ENCODE data around the gene IDUA.
A peak's percentile ranks its signal among the peaks of the same experiment; 100 is the strongest.
"Not testable (repeated sequence)": the region's sequence is repeated elsewhere in the genome, so short reads cannot be mapped to it uniquely, and the experiment has no call there.

The IDUA gene

DNA sequence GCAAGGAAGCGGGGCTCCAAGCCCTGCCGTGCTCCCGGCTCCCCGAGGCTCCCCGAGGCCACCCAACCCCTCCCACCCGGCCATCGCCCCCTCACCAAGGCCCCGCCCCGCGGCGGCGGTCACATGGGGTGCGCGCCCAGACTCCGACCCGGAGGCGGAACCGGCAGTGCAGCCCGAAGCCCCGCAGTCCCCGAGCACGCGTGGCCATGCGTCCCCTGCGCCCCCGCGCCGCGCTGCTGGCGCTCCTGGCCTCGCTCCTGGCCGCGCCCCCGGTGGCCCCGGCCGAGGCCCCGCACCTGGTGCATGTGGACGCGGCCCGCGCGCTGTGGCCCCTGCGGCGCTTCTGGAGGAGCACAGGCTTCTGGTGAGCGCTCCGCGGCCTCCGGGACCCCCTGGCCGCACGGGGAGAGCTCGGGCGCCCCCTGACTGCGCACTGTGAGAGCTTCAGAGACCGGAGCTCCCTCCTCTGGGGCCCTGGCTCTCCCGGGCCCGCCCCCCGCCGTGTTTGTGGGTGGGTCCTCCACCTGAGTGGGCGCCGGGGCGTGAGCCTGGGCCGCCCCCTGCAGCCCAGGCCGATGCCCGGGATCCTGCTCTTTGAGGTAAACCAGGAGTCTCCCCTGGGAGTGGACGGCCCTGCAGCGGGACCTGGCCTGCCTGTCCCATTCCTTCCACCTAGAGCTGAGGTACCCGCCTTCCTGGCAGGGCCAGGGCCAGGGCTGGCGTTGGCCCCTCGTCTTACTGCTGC lies at the start of gene IDUA:
Gene IDUA (plus strand): TSS at position 166 of the 745 bp plus-strand sequence. CDS start 41 bp downstream, at position 207.
- DNase-seq (ENCODE audit: low read depth in 2 of 2): peak; percentile 75 to 77

- not testable (repeated sequence) for DNase-seq (ENCODE audit: low read depth in 2 of 2)
These were observed 47.3 kb upstream of the IDUA start for GRCh38 chr4:939508-939907.

- DNase-seq (ENCODE audit: low read depth in 2 of 2): no peak
These were observed 41.4 kb upstream of the IDUA start for GRCh38 chr4:945274-946102.

DNA sequence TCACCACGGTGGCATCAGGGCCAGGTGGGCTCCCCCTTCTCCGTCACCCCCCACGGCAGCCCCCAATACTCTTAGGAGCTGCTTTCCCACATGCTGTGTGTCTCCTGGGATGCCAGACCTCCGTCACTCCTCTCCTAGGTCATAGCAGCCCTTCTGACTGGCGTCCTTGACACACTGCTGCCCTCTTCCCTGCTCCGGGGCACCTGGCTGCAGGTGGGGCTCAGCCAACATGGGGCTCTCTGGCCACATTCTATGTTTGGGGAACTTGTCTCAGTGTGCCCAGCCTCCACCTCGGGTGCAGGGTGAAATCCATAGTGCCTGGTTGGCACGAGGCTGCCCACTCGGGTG lies 40.8 kb upstream of the IDUA start:
- DNase-seq (ENCODE audit: low read depth in 2 of 2): no peak

DNA sequence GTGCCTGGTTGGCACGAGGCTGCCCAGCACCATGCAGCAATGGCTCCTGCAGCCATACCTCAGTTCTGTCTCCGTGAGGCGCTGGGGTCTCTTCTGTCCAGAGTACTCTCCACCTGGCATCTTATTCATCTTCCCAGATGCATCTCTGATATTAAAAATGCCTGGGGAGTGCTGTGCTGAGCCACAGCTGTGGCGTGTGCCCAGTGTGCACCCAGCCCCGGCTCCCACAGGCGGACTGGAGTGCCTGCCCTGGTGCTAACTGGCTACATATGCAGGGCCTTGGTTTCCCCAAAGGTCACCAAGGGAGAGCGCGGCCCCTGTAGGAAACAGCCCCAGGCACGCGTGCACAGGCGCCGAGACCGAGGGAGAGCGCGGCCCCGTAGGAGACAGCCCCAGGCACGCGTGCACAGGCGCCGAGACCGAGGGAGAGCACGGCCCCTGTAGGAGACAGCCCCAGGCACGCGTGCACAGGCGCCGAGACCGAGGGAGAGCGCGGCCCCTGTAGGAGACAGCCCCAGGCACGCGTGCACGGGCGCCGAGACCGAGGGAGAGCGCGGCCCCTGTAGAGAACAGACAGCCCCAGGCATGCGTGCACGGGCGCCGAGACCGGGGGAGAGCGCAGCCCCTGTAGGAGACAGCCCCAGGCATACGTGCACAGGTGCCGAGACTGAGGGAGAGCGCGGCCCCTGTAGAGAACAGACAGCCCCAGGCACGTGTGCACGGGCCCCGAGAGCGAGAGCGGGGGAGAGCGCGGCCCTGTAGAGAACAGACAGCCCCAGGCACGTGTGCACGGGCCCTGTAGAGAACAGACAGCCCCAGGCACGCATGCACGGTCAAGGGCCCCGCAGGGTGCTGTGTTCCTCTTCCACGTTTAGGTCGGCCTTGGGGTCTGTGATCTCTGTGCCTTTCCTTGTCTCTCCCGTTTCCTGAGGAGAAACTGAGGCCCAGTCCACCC lies 40.0 kb upstream of the IDUA start:
- no peak for DNase-seq (ENCODE audit: low read depth in 2 of 2)

- no peak for DNase-seq (ENCODE audit: low read depth in 2 of 2)
These were observed 39.3 kb upstream of the IDUA start for GRCh38 chr4:947491-947971.

DNA sequence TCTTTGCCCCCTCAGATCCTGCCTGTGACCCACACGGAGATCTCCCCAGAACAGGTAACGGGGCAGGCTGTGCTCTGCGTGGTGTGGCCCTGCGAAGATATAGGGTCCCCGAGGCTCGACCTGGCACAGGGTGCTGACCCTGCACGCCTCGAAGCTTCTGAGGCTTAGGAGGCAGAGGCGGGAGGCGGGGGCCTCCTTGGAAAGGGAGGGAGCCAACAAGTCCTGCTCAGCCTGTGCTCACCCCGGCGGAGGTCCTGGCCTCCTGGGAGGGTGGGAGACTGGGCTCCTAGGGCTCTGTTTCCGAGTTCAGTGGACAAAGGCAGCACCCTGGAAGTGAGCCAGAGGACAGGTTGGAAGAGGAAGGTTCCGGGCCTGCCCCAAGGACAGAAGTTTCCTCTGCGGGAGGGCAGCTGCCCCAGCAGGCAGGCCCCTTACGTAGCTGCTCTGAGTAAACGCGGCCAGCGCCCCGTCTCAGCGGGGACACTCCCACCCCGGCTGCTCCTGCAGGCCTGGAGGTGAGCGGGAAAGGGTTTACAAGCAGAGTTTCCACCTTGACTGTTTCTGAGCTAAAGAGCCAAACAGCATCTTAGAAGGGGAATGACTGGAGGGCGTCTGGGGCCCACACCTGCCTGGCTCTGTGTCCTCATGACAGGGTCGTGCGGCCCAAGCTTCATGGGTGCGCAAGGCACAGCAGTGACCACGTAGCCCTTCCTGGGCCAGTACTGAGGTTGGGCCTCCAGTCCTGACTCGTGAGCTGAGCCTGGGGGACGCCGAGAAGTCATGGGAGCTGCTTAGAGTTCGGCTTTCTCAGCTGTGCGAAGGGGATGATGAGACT lies 38.5 kb upstream of the IDUA start:
- DNase-seq (ENCODE audit: low read depth in 2 of 2): no peak

DNA sequence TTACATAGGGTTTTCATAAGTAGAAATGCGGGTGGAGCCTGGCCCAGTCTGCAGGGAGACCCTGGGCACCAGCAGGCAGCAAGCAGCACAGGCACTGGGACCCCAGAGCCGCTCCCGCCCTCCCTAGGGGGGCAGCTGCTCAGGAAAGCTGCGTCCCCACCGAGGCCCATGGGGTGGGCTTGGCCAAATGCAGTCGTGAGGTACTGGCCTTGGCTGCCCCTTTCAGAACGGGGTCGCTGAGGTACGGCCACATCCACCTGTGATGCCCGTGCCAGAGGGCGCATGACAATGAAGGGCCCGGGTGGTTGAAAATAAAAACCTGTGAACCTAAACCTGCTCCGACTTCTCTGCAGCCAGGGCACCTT lies 37.9 kb upstream of the IDUA start:
- no peak for DNase-seq (ENCODE audit: low read depth in 2 of 2)

DNA sequence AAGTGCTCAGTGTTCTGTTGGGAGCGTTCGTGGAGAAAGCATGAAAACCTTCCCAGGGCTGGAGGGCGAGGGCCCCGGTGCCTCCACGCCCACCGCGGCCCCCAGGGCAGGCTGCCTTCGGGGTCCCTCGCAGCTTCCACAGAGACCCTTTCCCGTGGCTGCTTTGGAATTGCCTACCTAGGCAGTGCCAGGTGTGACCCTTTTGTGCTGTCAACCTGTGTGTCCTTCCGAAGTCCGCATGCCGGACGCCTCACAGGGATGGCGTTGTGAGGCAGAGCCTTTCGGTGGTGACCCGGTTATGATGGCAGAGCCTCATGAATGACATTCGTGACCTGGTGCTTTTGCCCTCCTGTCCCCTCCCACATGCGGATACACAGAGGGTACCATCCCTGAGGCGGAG lies 37.2 kb upstream of the IDUA start:
- DNase-seq (ENCODE audit: low read depth in 2 of 2): no peak

DNA sequence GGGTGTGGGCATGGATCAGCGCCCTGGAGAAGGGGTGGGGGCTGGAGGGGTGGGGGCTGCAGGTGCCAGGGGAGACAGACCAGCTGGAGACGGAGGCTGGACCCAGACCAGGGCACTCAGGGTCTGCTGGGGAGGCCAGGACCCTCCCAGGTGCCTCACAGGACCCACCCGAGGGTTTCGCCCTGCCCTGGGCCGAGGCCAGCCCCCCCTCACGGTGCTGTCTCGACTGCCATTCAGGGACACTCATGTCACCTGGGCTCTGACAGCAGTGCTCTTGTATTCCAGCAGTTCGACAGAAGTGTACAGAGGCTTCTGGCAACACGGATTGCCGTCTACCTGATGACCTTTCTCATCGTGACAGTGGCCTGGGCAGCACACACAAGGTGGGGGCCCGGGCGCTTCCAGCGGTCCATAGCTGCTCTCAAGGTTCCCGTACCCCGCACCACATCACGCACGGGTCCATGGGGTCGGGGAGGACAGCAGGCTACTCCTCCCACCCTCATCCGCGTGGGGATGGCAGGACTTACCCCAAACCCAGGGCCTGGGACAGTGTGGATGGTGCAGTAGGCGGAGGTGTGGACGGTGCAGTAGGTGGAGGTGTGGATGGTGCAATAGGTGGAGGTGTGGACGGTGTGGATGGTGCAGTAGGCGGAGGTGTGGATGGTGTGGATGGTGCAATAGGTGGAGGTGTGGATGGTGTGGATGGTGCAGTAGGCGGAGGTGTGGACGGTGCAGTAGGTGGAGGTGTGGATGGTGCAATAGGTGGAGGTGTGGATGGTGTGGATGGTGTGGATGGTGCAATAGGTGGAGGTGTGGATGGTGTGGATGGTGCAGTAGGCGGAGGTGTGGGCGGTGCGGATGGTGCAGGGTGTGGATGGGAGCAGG lies 36.5 kb upstream of the IDUA start:
- no peak for DNase-seq (ENCODE audit: low read depth in 2 of 2)

GRCh38 chr4:951186-951585 lies 35.7 kb upstream of the IDUA start:
- DNase-seq (ENCODE audit: low read depth in 2 of 2): no peak

DNA sequence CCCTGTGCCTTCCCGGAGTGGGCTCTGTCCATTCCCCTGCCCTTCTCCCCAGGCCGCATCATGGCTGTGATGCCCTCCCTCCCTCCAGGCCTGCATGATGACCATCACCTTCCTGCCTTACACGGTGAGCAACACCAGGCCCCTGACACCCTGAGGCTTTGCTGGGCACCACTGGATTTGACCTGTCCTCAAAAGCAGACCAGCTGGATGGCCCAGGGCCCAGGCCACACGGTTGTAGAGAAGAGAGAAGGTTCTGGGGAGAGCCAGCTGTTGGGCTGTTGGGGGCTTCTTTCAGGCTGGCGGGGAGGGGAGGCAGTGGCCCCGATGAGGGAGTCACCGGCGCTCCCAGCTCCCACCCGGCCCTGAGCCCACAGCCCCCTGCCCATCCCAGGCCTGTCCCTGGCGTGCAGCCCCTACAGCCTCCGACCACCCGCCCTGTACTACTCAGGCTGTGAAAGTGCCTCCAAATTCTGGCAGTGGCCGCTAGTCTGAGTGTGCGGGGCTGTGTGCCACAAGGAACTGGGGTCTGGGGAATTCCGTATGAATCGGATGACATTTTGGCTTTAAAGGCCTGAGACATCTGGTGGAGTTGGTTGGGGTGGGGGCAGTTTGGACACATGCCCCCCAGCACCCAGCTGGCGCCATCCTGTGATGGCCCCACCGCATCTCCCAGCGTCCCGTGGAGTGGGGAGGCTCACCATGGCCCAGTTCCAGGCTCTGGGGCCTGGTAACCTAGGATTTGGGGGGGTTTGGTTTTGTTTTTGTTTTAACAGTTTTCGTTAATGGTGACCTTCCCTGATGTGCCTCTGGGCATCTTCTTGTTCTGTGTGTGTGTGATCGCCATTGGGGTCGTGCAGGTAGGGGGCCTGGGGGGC lies 35.0 kb upstream of the IDUA start:
- DNase-seq (ENCODE audit: low read depth in 2 of 2): no peak

DNA sequence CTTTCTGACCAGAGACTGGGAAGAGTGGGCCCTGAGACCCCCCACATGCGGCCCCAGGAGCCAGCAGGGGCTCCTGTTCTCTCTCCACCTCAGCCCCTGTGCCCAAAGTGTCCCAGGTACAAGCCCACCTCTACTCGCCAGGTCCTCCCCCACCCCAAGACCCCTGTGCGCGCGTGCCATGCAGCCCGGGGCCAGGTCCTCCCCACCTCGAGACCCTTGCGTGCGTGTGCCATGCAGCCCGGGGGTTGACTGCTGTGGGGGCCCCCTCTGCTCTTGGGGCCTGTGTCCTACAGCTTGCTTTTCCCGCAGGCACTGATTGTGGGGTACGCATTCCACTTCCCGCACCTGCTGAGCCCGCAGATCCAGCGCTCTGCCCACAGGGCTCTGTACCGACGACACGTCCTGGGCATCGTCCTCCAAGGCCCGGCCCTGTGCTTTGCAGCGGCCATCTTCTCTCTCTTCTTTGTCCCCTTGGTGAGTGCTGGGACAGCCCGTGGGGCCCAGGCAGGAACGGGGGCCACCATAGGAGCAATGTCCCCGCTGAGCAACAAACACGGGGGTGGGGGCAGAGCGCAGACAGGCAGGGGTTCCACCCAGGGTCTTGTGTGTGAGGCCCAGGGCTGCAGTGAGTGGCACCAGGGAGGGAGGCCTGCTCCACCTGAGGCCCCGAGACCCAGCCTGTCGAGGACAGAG lies 33.8 kb upstream of the IDUA start:
- DNase-seq (ENCODE audit: low read depth in 2 of 2): no peak

- DNase-seq (ENCODE audit: low read depth in 2 of 2): no peak
These were observed 33.3 kb upstream of the IDUA start for GRCh38 chr4:953574-953915.

DNA sequence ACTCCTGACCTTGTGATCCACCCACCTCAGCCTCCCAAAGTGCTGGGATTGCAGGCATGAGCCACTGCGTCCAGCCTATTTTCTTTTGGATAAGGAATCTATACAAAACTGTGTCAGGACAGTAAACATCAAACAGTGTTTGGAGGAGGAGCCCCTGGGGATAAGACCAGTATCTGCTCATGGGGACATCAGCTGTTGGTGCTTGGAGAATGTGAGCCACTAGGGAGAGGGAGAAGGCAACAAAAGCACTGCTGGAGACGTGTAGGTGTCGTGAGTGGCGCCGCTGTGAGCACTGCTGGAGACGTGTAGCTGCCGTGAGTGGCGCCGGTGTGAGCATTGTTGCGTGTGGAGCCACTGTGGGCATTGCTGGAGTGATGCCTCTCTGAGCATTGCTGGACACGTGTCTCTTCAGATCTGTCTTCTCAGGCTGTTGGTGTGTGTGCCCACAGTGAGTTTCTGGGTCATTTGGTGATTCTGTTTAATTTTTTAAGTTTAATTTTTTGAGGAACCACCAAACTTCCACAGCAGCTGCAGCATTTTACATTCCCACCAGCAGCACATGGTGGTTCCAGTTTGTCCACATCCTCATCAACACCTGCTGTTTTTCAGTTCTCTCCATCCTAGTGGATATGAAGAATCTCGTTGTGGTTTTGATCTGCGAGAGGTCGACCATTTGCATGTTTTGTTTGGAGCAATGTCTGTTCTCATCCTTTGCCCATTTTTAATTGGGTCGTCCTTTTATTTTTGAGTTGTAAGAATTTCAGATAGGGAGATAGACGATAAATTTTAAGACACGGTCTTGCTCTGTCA lies 32.4 kb upstream of the IDUA start:
- no peak for DNase-seq (ENCODE audit: low read depth in 2 of 2)

DNA sequence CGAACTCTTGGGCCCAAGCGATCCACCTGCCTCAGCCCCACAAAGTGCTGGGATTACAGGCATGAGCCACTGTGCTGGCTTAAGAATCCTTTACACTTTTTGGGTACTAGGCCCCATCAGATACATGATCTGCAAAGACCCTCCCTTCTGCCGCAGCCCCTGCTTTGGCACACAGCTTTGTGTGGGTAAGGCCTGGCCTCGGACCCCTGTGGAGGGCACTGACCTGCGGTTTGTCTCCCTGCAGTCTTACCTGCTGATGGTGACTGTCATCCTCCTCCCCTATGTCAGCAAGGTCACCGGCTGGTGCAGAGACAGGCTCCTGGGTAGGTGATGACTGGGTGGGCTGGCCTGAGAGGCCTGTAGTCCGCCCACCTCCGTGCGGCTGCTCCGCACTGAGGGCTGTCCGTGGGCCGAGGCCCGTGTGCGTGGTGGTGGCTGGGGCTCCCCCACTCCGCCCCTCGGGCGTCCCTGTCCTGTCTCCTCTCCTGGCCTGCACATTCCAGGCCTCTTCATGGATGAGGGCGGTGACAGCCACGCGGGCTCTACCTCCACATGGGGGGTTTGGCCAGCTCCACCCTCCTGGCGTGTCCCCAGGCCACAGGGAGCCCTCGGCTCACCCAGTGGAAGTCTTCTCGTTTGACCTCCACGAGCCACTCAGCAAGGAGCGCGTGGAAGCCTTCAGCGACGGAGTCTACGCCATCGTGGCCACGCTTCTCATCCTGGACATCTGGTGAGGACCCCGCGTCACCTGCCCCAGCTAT lies 31.5 kb upstream of the IDUA start:
- DNase-seq (ENCODE audit: low read depth in 2 of 2): no peak

DNA sequence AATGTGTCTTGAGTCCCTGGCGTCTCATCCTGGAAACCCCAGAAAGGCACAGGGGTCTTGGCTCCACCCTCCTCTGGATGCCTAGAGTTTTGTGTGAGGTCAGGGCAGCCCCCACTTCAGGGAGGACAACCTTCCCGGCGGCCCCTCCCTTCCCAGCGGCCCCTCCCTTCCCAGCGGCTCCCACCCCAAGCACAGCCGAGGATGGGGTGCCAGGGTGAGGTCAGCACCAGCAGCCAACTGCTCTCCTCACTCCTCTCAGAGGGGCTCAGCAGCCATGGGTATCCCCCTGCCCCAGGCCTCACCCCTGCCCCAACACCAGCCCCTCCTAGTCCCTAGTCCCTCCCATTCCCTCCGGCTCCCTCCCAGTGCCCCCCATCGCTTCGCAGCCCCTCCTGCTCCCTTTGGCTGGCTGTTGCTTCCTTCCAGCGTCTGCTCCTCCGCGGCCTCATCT lies 30.9 kb upstream of the IDUA start:
- no peak for DNase-seq (ENCODE audit: low read depth in 2 of 2)

All from stimulated activated CD4-positive, alpha-beta T cell treated with anti-CD3 and anti-CD28 coated beads, Interleukin-12 subunit alpha, Interleukin-12 subunit beta, amount 100 ng/mL, for 24 hours (primary cell).